HEK293T (cell line): Measurements from ENCODE around the gene ITGB6.

ENCODE experiments used
- CTCF ChIA-PET: fragments of 350-600 bp; formaldehyde crosslinking; extraction: SDS; loops from one replicate; lab custom pipeline; 2021; ENCODE audit warnings: antibody characterized with exemption, inconsistent platforms; lab: Yijun Ruan, JAX
- POLR2A ChIA-PET: fragments of 350-600 bp; formaldehyde crosslinking; extraction: SDS; loops from one replicate; lab custom pipeline; 2020; ENCODE audit warnings: antibody characterized with exemption, inconsistent platforms; lab: Yijun Ruan, JAX
- DNase-seq: peaks from one replicate; pipeline ENCODE4 v3.0.0; 2012; ENCODE audit warnings: mixed read lengths; ENCODE audit errors: extremely low spot score
- ARNT ChIP-seq: fragments of 450-650 bp; IDR thresholded peaks from 2 replicates; pipeline ENCODE4 v1.6.1; 2017; ENCODE audit warnings: mild to moderate bottlenecking
- BHLHE40 ChIP-seq: fragments of 450-650 bp; IDR thresholded peaks from 2 replicates; pipeline ENCODE4 v1.6.1; 2016; ENCODE audit warnings: mild to moderate bottlenecking, moderate library complexity, borderline replicate concordance
- CTBP1 ChIP-seq: fragments of 450-650 bp; IDR thresholded peaks from 2 replicates; pipeline ENCODE4 v1.6.1; 2016; ENCODE audit warnings: borderline replicate concordance
- ELF4 ChIP-seq: fragments of 450-650 bp; IDR thresholded peaks from 2 replicates; pipeline ENCODE4 v1.6.1; 2017; ENCODE audit warnings: antibody characterized with exemption
- FOXA1 ChIP-seq: fragments of 450-650 bp; IDR thresholded peaks from 2 replicates; pipeline ENCODE4 v1.6.1; 2016; ENCODE audit warnings: mild to moderate bottlenecking
- FOXK2 ChIP-seq: fragments of 450-650 bp; IDR thresholded peaks from 2 replicates; pipeline ENCODE4 v1.6.1; 2016; ENCODE audit warnings: mild to moderate bottlenecking
- FOXM1 ChIP-seq: fragments of 450-650 bp; IDR thresholded peaks from 2 replicates; pipeline ENCODE4 v1.6.1; 2017; ENCODE audit warnings: mild to moderate bottlenecking, borderline replicate concordance
- HDGF ChIP-seq: fragments of 450-650 bp; IDR thresholded peaks from 2 replicates; pipeline ENCODE4 v1.6.1; 2017; ENCODE audit warnings: antibody characterized with exemption, borderline replicate concordance
- L3MBTL2 ChIP-seq: fragments of 450-650 bp; conservative IDR thresholded peaks from 2 replicates; pipeline ENCODE4 v1.6.1; 2016; ENCODE audit warnings: mild to moderate bottlenecking
- LEF1 ChIP-seq: fragments of 450-650 bp; IDR thresholded peaks from 2 replicates; pipeline ENCODE4 v1.6.1; 2017; ENCODE audit warnings: mild to moderate bottlenecking, borderline replicate concordance
- NFRKB ChIP-seq: fragments of 450-650 bp; IDR thresholded peaks from 2 replicates; pipeline ENCODE4 v1.6.1; 2016; ENCODE audit warnings: mild to moderate bottlenecking, moderate library complexity
- PKNOX1 ChIP-seq: fragments of 450-650 bp; IDR thresholded peaks from 2 replicates; pipeline ENCODE4 v1.6.1; 2016
- SP1 ChIP-seq: fragments of 450-650 bp; IDR thresholded peaks from 2 replicates; pipeline ENCODE4 v1.6.1; 2017
- SUZ12 ChIP-seq: fragments of 450-650 bp; IDR thresholded peaks from 2 replicates; pipeline ENCODE4 v1.6.1; 2016; ENCODE audit warnings: mild to moderate bottlenecking
- TARDBP ChIP-seq: fragments of 450-650 bp; IDR thresholded peaks from 2 replicates; pipeline ENCODE4 v1.6.1; 2016
- ZNF384 ChIP-seq: fragments of 450-650 bp; IDR thresholded peaks from 2 replicates; pipeline ENCODE4 v1.6.1; 2016

The ITGB6 gene

DNA sequence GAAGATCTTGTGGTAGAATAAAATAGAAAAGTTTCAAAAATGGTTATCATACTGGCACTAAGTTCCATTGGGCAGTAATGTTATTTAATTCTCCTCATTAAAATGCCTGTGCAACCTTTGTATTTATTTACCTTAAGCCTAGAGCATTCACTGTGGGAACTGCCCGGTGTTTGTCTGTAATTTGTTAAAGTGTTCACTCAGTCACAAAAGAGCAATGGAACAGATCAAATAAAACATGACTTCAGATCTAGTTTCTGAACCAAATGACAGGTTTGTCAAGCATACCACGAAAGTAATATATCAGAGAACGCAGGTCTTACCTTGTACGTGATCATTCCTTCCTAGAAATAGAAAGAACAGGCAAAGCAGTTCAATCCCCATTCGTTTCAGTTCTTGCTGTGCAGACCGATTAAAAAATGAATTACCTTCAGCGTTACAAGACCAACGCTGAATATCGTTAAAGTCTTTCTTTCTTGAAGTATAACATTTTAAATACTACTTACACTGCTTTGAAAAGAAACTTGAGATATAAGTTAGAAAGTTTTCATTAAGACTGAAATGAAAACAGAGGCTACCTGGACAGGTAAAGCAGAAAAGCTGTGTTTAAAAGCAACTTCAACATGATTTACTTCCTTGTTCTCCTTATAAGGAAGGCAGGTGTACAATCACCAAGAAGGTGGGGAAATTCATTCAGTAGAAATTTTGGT is at the start of gene ITGB6:
ITGB6 (minus strand) TSS at position 590 of the 707 bp plus-strand sequence; CDS start at position 381, 209 bp downstream.
- ChIA-PET CTCF (no interaction called here), POLR2A (no interaction called here)
- DNase-seq = no peak
- TF ChIP-seq FOXM1 (no peak), LEF1 (no peak), SUZ12 (no peak), ARNT (no peak), SP1 (no peak), HDGF (no peak), PKNOX1 (no peak), ZNF384 (no peak), FOXK2 (no peak), FOXA1 (no peak), BHLHE40 (no peak), NFRKB (no peak), CTBP1 (no peak), L3MBTL2 (no peak), TARDBP (no peak), ELF4 (no peak)

DNA sequence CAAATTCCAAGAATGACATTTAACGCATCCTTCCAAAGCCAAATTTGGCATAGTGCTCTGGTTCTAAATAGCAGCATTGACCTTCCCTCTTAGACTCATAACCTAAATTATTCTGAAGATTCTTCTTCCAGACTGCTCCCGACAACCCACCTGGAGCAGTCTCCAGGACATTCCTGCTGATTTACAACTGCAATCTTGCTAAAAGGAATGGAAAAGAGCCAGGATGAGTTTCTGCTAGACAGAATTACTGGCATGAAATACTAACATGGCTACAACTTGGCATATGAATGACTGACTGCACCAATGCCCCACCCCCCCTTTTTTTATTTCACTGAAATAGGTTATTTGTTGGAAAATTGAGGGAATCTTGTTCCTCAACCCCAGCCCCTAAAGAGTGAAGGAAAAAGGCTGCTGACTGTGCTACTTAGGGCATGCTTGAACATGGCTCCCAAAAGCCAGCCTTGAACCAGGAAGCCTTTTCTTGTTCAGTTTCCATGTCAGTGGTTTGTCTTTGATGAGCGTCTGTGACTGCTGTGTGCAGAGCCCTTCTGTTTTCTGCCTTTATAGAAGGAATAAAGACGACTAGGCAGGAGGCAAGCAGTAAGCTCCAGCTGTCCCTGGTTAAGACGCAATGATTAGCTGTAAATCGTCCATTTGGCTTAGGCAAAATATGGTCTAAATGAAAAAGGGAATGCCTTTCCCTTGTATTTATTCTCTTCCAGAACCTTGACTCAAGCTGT is 47.4 kb upstream of the ITGB6 start:
- ChIA-PET CTCF (interaction anchor here (0.7 kb wide), 1 partner anchor 37 kb away, joined by 3 read pairs; no protein-coding TSS in a partner anchor), POLR2A (no interaction called here)
- TF ChIP-seq SP1 (no peak), SUZ12 (no peak), CTBP1 (no peak), FOXA1 (no peak), NFRKB (no peak), BHLHE40 (no peak)
- DNase-seq = no peak

- DNase-seq = no peak
- TF ChIP-seq BHLHE40 = no peak
- TF ChIP-seq HDGF = no peak
- no peak for TF ChIP-seq PKNOX1
- TF ChIP-seq FOXM1 = no peak
- no peak for TF ChIP-seq CTBP1
- TF ChIP-seq SP1 = no peak
- TF ChIP-seq FOXA1 = no peak
- no peak for TF ChIP-seq L3MBTL2
- TF ChIP-seq NFRKB = no peak
- no peak for TF ChIP-seq ZNF384
- no peak for TF ChIP-seq TARDBP
- no peak for TF ChIP-seq SUZ12
- no peak for TF ChIP-seq ARNT
- TF ChIP-seq FOXK2 = no peak
- TF ChIP-seq LEF1 = no peak
- no peak for TF ChIP-seq ELF4
- POLR2A ChIA-PET = no interaction called here
- CTCF ChIA-PET = interaction anchor here (0.7 kb wide), 1 partner anchor 20 kb away, joined by 5 read pairs; no protein-coding TSS in a partner anchor
Measured at GRCh38 chr2:160246356-160246755, 46.3 kb upstream of the ITGB6 start.

DNA sequence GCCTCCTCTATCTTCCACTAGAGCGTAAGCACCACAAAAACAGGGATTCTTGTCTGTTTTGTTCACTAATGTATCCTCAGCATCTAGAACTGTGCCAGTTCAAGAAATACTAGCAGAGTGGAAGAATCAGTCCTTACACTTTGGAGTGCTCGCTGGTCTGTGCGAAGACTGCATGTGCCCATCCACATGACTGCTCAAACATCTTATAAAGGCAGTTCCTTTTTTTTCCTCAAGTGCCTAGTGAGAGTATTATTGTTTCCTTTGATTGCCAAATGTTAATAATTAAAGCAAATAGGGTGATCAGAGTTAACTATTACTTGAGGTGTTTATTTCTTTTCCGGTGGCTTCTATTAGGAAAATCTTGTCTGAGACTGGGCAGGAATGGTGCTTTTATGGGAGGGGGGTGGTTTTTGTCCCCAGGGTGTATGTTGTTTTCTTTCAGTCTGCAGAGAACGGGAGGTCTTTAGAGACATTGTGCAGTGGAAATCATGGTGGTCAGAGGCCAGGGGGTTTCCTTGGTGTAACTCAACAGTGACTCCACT is 45.6 kb upstream of the ITGB6 start:
- CTCF ChIA-PET = no interaction called here
- DNase-seq = no peak
- POLR2A ChIA-PET = no interaction called here
- TF ChIP-seq TARDBP (no peak), FOXM1 (no peak), CTBP1 (no peak), HDGF (no peak), FOXK2 (no peak), ZNF384 (no peak), PKNOX1 (no peak), ARNT (no peak), BHLHE40 (no peak), SP1 (no peak), L3MBTL2 (no peak), NFRKB (no peak), SUZ12 (no peak), FOXA1 (no peak)

GRCh38 chr2:160242893-160243564 is 43.0 kb upstream of the ITGB6 start:
- no peak for DNase-seq
- ChIA-PET CTCF (interaction anchor here (1.6 kb wide), 1 partner anchor 9 kb away, joined by 7 read pairs; no protein-coding TSS in a partner anchor), POLR2A (no interaction called here)
- TF ChIP-seq FOXA1 (no peak), FOXK2 (no peak), PKNOX1 (no peak), ELF4 (no peak), HDGF (no peak), TARDBP (no peak), ARNT (no peak), LEF1 (no peak), FOXM1 (no peak)
